ENCODE data around the gene RIC1.
"Not testable (repeated sequence)": the region's sequence is repeated elsewhere in the genome, so short reads cannot be mapped to it uniquely, and the experiment has no call there.

The RIC1 gene

GRCh38 chr9:5628530-5629311 lies at the start of gene RIC1:
Gene RIC1 (plus strand): TSS chr9:5629107. CDS start chr9:5629310, 203 bp downstream.
- peak; percentile 95 for DNase-seq

GRCh38 chr9:5579881-5580280 lies 49.0 kb upstream of the RIC1 start:
- DNase-seq, result no peak

- no peak for DNase-seq
These were observed 48.3 kb upstream of the RIC1 start for GRCh38 chr9:5580650-5581049.

GRCh38 chr9:5581706-5582105 lies 47.2 kb upstream of the RIC1 start:
- DNase-seq, result not testable (repeated sequence)

GRCh38 chr9:5582835-5583195 lies 46.1 kb upstream of the RIC1 start:
- no peak for DNase-seq

- no peak for DNase-seq
These were observed 42.5 kb upstream of the RIC1 start for GRCh38 chr9:5586391-5586802.

GRCh38 chr9:5587024-5587423 lies 41.9 kb upstream of the RIC1 start:
- DNase-seq, result no peak

GRCh38 chr9:5592231-5592630 lies 36.7 kb upstream of the RIC1 start:
- no peak for DNase-seq

- no peak for DNase-seq
These were observed 36.0 kb upstream of the RIC1 start for GRCh38 chr9:5592904-5593303.

- peak; percentile 69 for DNase-seq
These were observed 35.0 kb upstream of the RIC1 start for GRCh38 chr9:5593904-5594303.

GRCh38 chr9:5596173-5596572 lies 32.7 kb upstream of the RIC1 start:
- DNase-seq, result no peak

- DNase-seq, result no peak
These were observed 20.3 kb upstream of the RIC1 start for GRCh38 chr9:5608298-5609225.

- no peak for DNase-seq
These were observed 19.7 kb upstream of the RIC1 start for GRCh38 chr9:5609226-5609596.

GRCh38 chr9:5610491-5610890 lies 18.4 kb upstream of the RIC1 start:
- DNase-seq, result no peak

- no peak for DNase-seq
These were observed 17.4 kb upstream of the RIC1 start for GRCh38 chr9:5611321-5612184.

GRCh38 chr9:5612185-5612530 lies 16.7 kb upstream of the RIC1 start:
- DNase-seq, result no peak

- DNase-seq, result no peak
These were observed 14.7 kb upstream of the RIC1 start for GRCh38 chr9:5614192-5614591.

- DNase-seq, result no peak
These were observed 13.9 kb upstream of the RIC1 start for GRCh38 chr9:5614985-5615384.

GRCh38 chr9:5617749-5618148 lies 11.2 kb upstream of the RIC1 start:
- DNase-seq, result peak; percentile 53

- no peak for DNase-seq
These were observed 8.4 kb upstream of the RIC1 start for GRCh38 chr9:5620494-5620893.

GRCh38 chr9:5621327-5621726 lies 7.6 kb upstream of the RIC1 start:
- DNase-seq, result no peak

GRCh38 chr9:5622016-5622415 lies 6.9 kb upstream of the RIC1 start:
- DNase-seq, result no peak

- no peak for DNase-seq
These were observed 4.3 kb upstream of the RIC1 start for GRCh38 chr9:5624655-5625054.

Measured in RPMI8226 (cell line).